Vagina (tissue), 2 donors: ENCODE data around the gene FAM9C.

ENCODE experiments used
- CTCF ChIP-seq, 3 experiments: fragments of 450-650 bp in 2 of 3; fragments of 200-600 bp in 1 of 3; sonication (generic) in 1 of 3; IDR thresholded peaks; one replicate each; pipeline ENCODE4 v1.5.1; 2017 to 2019; ENCODE audit warnings: antibody characterized with exemption in 3 of 3, mild to moderate bottlenecking in 2 of 3, moderate library complexity in 2 of 3
- POLR2A ChIP-seq, 2 donors: fragments of 450-650 bp; IDR thresholded peaks; one replicate each; pipeline ENCODE4 v1.6.1; 2017; ENCODE audit warnings: antibody characterized with exemption in 2 of 2, mild to moderate bottlenecking in 2 of 2, moderate library complexity in 2 of 2
- POLR2AphosphoS5 ChIP-seq, 2 donors: sonication (generic); formaldehyde crosslinking; IDR thresholded peaks; one replicate each; pipeline ENCODE4 v1.9.0; 2017; ENCODE audit warnings: antibody characterized with exemption in 2 of 2, mild to moderate bottlenecking in 2 of 2, low read depth in 1 of 2; ENCODE audit not compliant: insufficient read depth in 1 of 2

GRCh38 chrX:13024986-13025385 lies 19.4 kb downstream of the FAM9C start:
- no peak for TF ChIP-seq CTCF (IDR thresholded peaks at IDR 0.05)
- TF ChIP-seq POLR2A (IDR thresholded peaks at IDR 0.05) = no peak
- TF ChIP-seq POLR2AphosphoS5 (IDR thresholded peaks at IDR 0.05; ENCODE audit: insufficient read depth in 1 of 2, low read depth in 1 of 2) = no peak
